HCT116 (cell line): ENCODE data around the gene HCFC1. TPM values are rescaled to one million over a fixed set of nuclear protein-coding genes. Genes with fewer than 3 reads are reported as not detected.

ENCODE experiments used
- ATAC-seq: fragments of 200-7000 bp; cut with Tn5 transposase; 2 replicates; pipeline ENCODE4 v1.9.1; 2020; ENCODE audit warnings: mild to moderate bottlenecking, moderate library complexity
- BruUV-seq: library from RNA; stranded (reverse); fragments of 400-500 nt; replicated peaks from 2 replicates; lab custom pipeline; 2021; lab: Mats Ljungman, UMichigan
- CTCF ChIA-PET: fragments of 300-600 bp; sonication (Branson Sonifier 250); formaldehyde crosslinking; loops from one replicate; lab custom pipeline; 2021; ENCODE audit warnings: antibody characterized with exemption; lab: Charles Lee
- POLR2A ChIA-PET: fragments of 300-600, 350-600 bp; sonication (Branson Sonifier 250); formaldehyde crosslinking; loops from one replicate; lab custom pipeline; 2021; ENCODE audit warnings: antibody characterized with exemption; lab: Charles Lee
- RAD21 ChIA-PET, 2 experiments: fragments of 300-600 bp; sonication (Branson Sonifier 250); formaldehyde crosslinking; loops; one replicate each; lab custom pipeline; 2023; ENCODE audit warnings: low total read pairs in 2 of 2; ENCODE audit not compliant: uncharacterized antibody in 2 of 2, unreplicated experiment in 2 of 2, low non-redundant PET in 1 of 2; lab: Charles Lee
- DNase-seq: peaks from one replicate; pipeline ENCODE4 v3.0.0-alpha.2; 2010; ENCODE audit warnings: low read depth, low spot score
- H2AFZ ChIP-seq: fragments of 200-600 bp; shearing (Covaris generic), sonication (generic); 2 replicates; pipeline ENCODE4 v1.6.1; 2017; ENCODE audit warnings: low read depth, mixed run types, mixed read lengths, antibody characterized with exemption, low read length; ENCODE audit not compliant: poor library complexity, severe bottlenecking
- H3K27ac ChIP-seq: 2 replicates; pipeline ENCODE4 v1.5.1; 2012; ENCODE audit warnings: low read depth, low read length
- H3K27me3 ChIP-seq: fragments of 200-600 bp; sonication (generic); 2 replicates; pipeline ENCODE4 v1.6.1; 2016; ENCODE audit warnings: mixed run types, low read length, mixed read lengths; ENCODE audit not compliant: insufficient read depth
- H3K36me3 ChIP-seq, 2 experiments: fragments of 200-500 bp in 1 of 2; fragments of 200-600 bp in 1 of 2; sonication (Bioruptor generic) in 1 of 2; sonication (generic) in 1 of 2; 2 replicates each; pipeline versions ENCODE4 v1.5.1 to v1.6.1; 2014 to 2016; ENCODE audit warnings: low read length in 2 of 2, inconsistent platforms in 1 of 2, mixed read lengths in 1 of 2, mixed run types in 1 of 2; ENCODE audit not compliant: insufficient read depth in 2 of 2, control insufficient read depth in 1 of 2
- H3K4me1 ChIP-seq, 2 experiments: fragments of 200-600 bp in 1 of 2; sonication (generic) in 1 of 2; 2 replicates each; pipeline versions ENCODE4 v1.5.1 to v1.6.1; 2012 to 2017; ENCODE audit warnings: low read length in 2 of 2, inconsistent platforms in 1 of 2, mild to moderate bottlenecking in 1 of 2, mixed read lengths in 1 of 2, mixed run types in 1 of 2, moderate library complexity in 1 of 2; ENCODE audit not compliant: insufficient read depth in 2 of 2, control insufficient read depth in 1 of 2
- H3K4me2 ChIP-seq: fragments of 200-600 bp; sonication (generic); 2 replicates; pipeline ENCODE4 v1.6.1; 2017; ENCODE audit warnings: mixed run types, low read length, mixed read lengths
- H3K4me3 ChIP-seq, 2 experiments: fragments of 200-600 bp in 1 of 2; sonication (generic) in 1 of 2; replicated peaks in 1 of 2; 2 replicates each; pipeline ENCODE4 v1.5.1; 2011 to 2016; ENCODE audit warnings: low read length in 2 of 2, control low read depth in 1 of 2, low read depth in 1 of 2, mild to moderate bottlenecking in 1 of 2, mixed read lengths in 1 of 2, mixed run types in 1 of 2
- H3K79me2 ChIP-seq: fragments of 200-600 bp; sonication (generic); 2 replicates; pipeline ENCODE4 v1.6.1; 2017; ENCODE audit warnings: mild to moderate bottlenecking, mixed run types, low read length, moderate library complexity, mixed read lengths; ENCODE audit not compliant: insufficient read depth
- H3K9ac ChIP-seq: fragments of 200-600 bp; sonication (generic); 2 replicates; pipeline ENCODE4 v1.6.1; 2016; ENCODE audit warnings: low read length, mixed read lengths
- H3K9me2 ChIP-seq: fragments of 200-600 bp; sonication (generic), shearing (Covaris generic); 2 replicates; pipeline ENCODE4 v1.6.1; 2017; ENCODE audit warnings: mixed run types, mild to moderate bottlenecking, moderate library complexity; ENCODE audit not compliant: insufficient read depth
- H3K9me3 ChIP-seq, 2 experiments: fragments of 200-500 bp in 1 of 2; fragments of 200-600 bp in 1 of 2; sonication (Bioruptor generic) in 1 of 2; sonication (generic) in 1 of 2; 2 replicates each; pipeline ENCODE4 v1.6.1; 2014 to 2017; ENCODE audit warnings: low read length in 2 of 2, mixed read lengths in 2 of 2, inconsistent platforms in 1 of 2, low read depth in 1 of 2, mild to moderate bottlenecking in 1 of 2, mixed run types in 1 of 2, moderate library complexity in 1 of 2; ENCODE audit not compliant: control insufficient read depth in 1 of 2, insufficient read depth in 1 of 2
- H4K20me1 ChIP-seq: fragments of 200-600 bp; sonication (generic), shearing (Covaris generic); 2 replicates; pipeline ENCODE4 v1.6.1; 2017; ENCODE audit warnings: mixed run types, mild to moderate bottlenecking, moderate library complexity; ENCODE audit not compliant: insufficient read depth
- ATF3 ChIP-seq: IDR thresholded peaks from 2 replicates; pipeline ENCODE4 v1.6.1; 2012
- CBX3 ChIP-seq: IDR thresholded peaks from 2 replicates; pipeline ENCODE4 v1.6.1; 2012; ENCODE audit warnings: low read depth
- CEBPB ChIP-seq: IDR thresholded peaks from 2 replicates; pipeline ENCODE4 v1.6.1; 2012; ENCODE audit warnings: low read depth
- EGR1 ChIP-seq: IDR thresholded peaks from 2 replicates; pipeline ENCODE4 v1.6.1; 2012; ENCODE audit warnings: low read depth
- ELF1 ChIP-seq: IDR thresholded peaks from 2 replicates; pipeline ENCODE4 v1.6.1; 2012; ENCODE audit warnings: low read depth, borderline replicate concordance
- EZH2phosphoT487 ChIP-seq: fragments of 200-600 bp; IDR thresholded peaks from 2 replicates; pipeline ENCODE4 v1.6.1; 2018; ENCODE audit warnings: antibody characterized with exemption, borderline replicate concordance
- FOSL1 ChIP-seq: IDR thresholded peaks from 2 replicates; pipeline ENCODE4 v1.6.1; 2012; ENCODE audit warnings: low read depth
- JUND ChIP-seq: IDR thresholded peaks from 2 replicates; pipeline ENCODE4 v1.6.1; 2012
- MAX ChIP-seq: IDR thresholded peaks from 2 replicates; pipeline ENCODE4 v1.6.1; 2012
- POLR2A ChIP-seq: IDR thresholded peaks from 2 replicates; pipeline ENCODE4 v1.7.0; 2011; ENCODE audit warnings: borderline replicate concordance; ENCODE audit not compliant: insufficient read depth, insufficient read length; ENCODE audit errors: extremely low read depth
- POLR2AphosphoS5 ChIP-seq: IDR thresholded peaks from 2 replicates; pipeline ENCODE4 v1.6.1; 2011; ENCODE audit warnings: mild to moderate bottlenecking, low read depth, low read length, moderate library complexity
- RAD21 ChIP-seq: IDR thresholded peaks from 2 replicates; pipeline ENCODE4 v1.6.1; 2012; ENCODE audit warnings: low read depth, mild to moderate bottlenecking
- REST ChIP-seq: IDR thresholded peaks from 2 replicates; pipeline ENCODE4 v1.6.1; 2012; ENCODE audit warnings: low read depth
- SIN3A ChIP-seq: IDR thresholded peaks from 2 replicates; pipeline ENCODE4 v1.6.1; 2012; ENCODE audit warnings: low read depth
- SP1 ChIP-seq: IDR thresholded peaks from 2 replicates; pipeline ENCODE4 v1.6.1; 2012; ENCODE audit warnings: low read depth
- SRF ChIP-seq: IDR thresholded peaks from 2 replicates; pipeline ENCODE4 v1.6.1; 2012; ENCODE audit warnings: low read depth
- TCF7L2 ChIP-seq: IDR thresholded peaks from 2 replicates; pipeline ENCODE4 v1.7.0; 2011; ENCODE audit warnings: borderline replicate concordance, inconsistent platforms; ENCODE audit not compliant: insufficient read depth, insufficient read length; ENCODE audit errors: extremely low read depth
- YY1 ChIP-seq: IDR thresholded peaks from 2 replicates; pipeline ENCODE4 v1.6.1; 2011; ENCODE audit warnings: low read length, low read depth, moderate library complexity, mild to moderate bottlenecking; ENCODE audit not compliant: insufficient replicate concordance; ENCODE audit errors: extremely low read depth
- intact Hi-C: fragments of 100-400 bp; cut with micrococcal nuclease; formaldehyde crosslinking; loops from 2 replicates; pipeline ENCODE4 v1.10.0; 2022
- total RNA-seq: library from RNA; stranded (reverse); gene quantifications from one replicate; pipeline ENCODE4 v1.2.1, GENCODE V29; 2021; ENCODE audit not compliant: unreplicated experiment
- TF ChIP-seq, protein P1 (sequence below): IDR thresholded peaks from 2 replicates; pipeline ENCODE4 v1.6.1; 2011; ENCODE audit warnings: mild to moderate bottlenecking, low read length, moderate library complexity; ENCODE audit not compliant: insufficient replicate concordance; ENCODE audit errors: extremely low read depth

HCFC1 gene
- total RNA-seq, 1 experiment from 2014 or later = 72.8 TPM

- H3K9me2 ChIP-seq = no peaks in the 10 kb centered on the region
- ChIA-PET RAD21 (no interaction called here), CTCF (no interaction called here), POLR2A (no interaction called here)
- no peak overlapping the region for H3K4me3 ChIP-seq
- H3K27me3 ChIP-seq = no peaks in the 10 kb centered on the region
- no peaks in the 10 kb centered on the region for H3K9me3 ChIP-seq
- H3K36me3 ChIP-seq = no peaks in the 10 kb centered on the region
- H3K4me2 ChIP-seq = no peak overlapping the region
- no peaks in the 10 kb centered on the region for H4K20me1 ChIP-seq
- intact Hi-C loops = no loop called here
- H3K27ac ChIP-seq = no peak overlapping the region
- no peak overlapping the region for H3K9ac ChIP-seq
- no peaks in the 10 kb centered on the region for H3K4me1 ChIP-seq
- no peak for TF ChIP-seq FOSL1
- no peak for TF ChIP-seq RAD21
- no peak for TF ChIP-seq TCF7L2
- TF ChIP-seq CBX3 = no peak
- no peak for TF ChIP-seq ELF1
- no peak for TF ChIP-seq CEBPB
- TF ChIP-seq POLR2AphosphoS5 = no peak
- TF ChIP-seq POLR2A = no peak
- TF ChIP-seq SIN3A = no peak
- TF ChIP-seq EZH2phosphoT487 = no peak
- no peak for TF ChIP-seq SP1
- TF ChIP-seq YY1 = no peak
- TF ChIP-seq, protein P1, sequence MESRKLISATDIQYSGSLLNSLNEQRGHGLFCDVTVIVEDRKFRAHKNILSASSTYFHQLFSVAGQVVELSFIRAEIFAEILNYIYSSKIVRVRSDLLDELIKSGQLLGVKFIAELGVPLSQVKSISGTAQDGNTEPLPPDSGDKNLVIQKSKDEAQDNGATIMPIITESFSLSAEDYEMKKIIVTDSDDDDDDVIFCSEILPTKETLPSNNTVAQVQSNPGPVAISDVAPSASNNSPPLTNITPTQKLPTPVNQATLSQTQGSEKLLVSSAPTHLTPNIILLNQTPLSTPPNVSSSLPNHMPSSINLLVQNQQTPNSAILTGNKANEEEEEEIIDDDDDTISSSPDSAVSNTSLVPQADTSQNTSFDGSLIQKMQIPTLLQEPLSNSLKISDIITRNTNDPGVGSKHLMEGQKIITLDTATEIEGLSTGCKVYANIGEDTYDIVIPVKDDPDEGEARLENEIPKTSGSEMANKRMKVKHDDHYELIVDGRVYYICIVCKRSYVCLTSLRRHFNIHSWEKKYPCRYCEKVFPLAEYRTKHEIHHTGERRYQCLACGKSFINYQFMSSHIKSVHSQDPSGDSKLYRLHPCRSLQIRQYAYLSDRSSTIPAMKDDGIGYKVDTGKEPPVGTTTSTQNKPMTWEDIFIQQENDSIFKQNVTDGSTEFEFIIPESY = no peak
- no peak for TF ChIP-seq JUND
- TF ChIP-seq REST = no peak
- TF ChIP-seq ATF3 = no peak
- no peak for TF ChIP-seq SRF
- TF ChIP-seq EGR1 = no peak
- no peak for TF ChIP-seq MAX
- ATAC-seq (no peak), DNase-seq (no peak)
- no peak overlapping the region for H2AFZ ChIP-seq
- no peaks in the 10 kb centered on the region for H3K79me2 ChIP-seq
- no TSS peak for BruUV-seq
Observed at GRCh38 chrX:153984351-153985178, 12.9 kb upstream of the HCFC1 start.
